DMS79 treated with DMSO at 0.1 percent for 48 hours (cell line): ENCODE measurements around the gene ACAP3.
A peak's percentile ranks its signal among the peaks of the same experiment; 100 is the strongest.
"Not testable (repeated sequence)": the region's sequence is repeated elsewhere in the genome, so short reads cannot be mapped to it uniquely, and the experiment has no call there.

ENCODE experiments used
- DNase-seq: peaks from one replicate; lab custom pipeline; 2025; lab: John Stamatoyannopoulos, UW

The ACAP3 gene

GRCh38 chr1:1330366-1331067 lies 22.8 kb upstream of the ACAP3 start:
- no peak for DNase-seq

- no peak for DNase-seq
These were observed 21.8 kb upstream of the ACAP3 start for GRCh38 chr1:1329304-1330210.

- DNase-seq, result no peak
These were observed 20.5 kb upstream of the ACAP3 start for GRCh38 chr1:1328254-1328653.

GRCh38 chr1:1327291-1327690 lies 19.6 kb upstream of the ACAP3 start:
- DNase-seq, result no peak

- DNase-seq, result no peak
These were observed 18.4 kb upstream of the ACAP3 start for GRCh38 chr1:1326075-1326605.

- DNase-seq, result no peak
These were observed 17.8 kb upstream of the ACAP3 start for GRCh38 chr1:1325288-1326074.

- peak; percentile 84 for DNase-seq
These were observed 17.0 kb upstream of the ACAP3 start, which contains the start of the genes CPTP and INTS11 for GRCh38 chr1:1324524-1325287. CPTP (plus strand) TSS chr1:1324802; CDS start chr1:1326911, 2,109 bp downstream. INTS11 (minus strand) TSS chr1:1324660; CDS start chr1:1324608, 52 bp downstream.

GRCh38 chr1:1324084-1324523 lies 16.4 kb upstream of the ACAP3 start:
- DNase-seq, result no peak

GRCh38 chr1:1322952-1323351 lies 15.2 kb upstream of the ACAP3 start:
- DNase-seq, result no peak

- no peak for DNase-seq
These were observed 14.7 kb upstream of the ACAP3 start for GRCh38 chr1:1322418-1322817.

GRCh38 chr1:1321477-1321876 lies 13.7 kb upstream of the ACAP3 start:
- no peak for DNase-seq

GRCh38 chr1:1320666-1321448 lies 13.1 kb upstream of the ACAP3 start:
- DNase-seq, result no peak

- no peak for DNase-seq
These were observed 11.9 kb upstream of the ACAP3 start for GRCh38 chr1:1319646-1319941.

- no peak for DNase-seq
These were observed 11.3 kb upstream of the ACAP3 start for GRCh38 chr1:1318777-1319645.

GRCh38 chr1:1318131-1318652 lies 10.5 kb upstream of the ACAP3 start:
- DNase-seq, result peak; percentile 86

GRCh38 chr1:1317420-1317819 lies 9.7 kb upstream of the ACAP3 start:
- DNase-seq, result no peak

GRCh38 chr1:1316199-1316598 lies 8.5 kb upstream of the ACAP3 start:
- not testable (repeated sequence) for DNase-seq

- DNase-seq, result no peak
These were observed 7.8 kb upstream of the ACAP3 start for GRCh38 chr1:1315435-1315954.
